Stimulated activated naive CD8-positive, alpha-beta T cell treated with anti-CD3 and anti-CD28 coated beads, Interleukin-15, amount 100 ng/mL, for 72 hours (primary cell): ENCODE data around the gene ZNF724.
"Not testable (repeated sequence)": the region's sequence is repeated elsewhere in the genome, so short reads cannot be mapped to it uniquely, and the experiment has no call there.

Source experiments
- ATAC-seq: fragments of 150-1000 bp; cut with Tn5 transposase; 2 replicates; pipeline ENCODE4 v1.10.0; 2021; ENCODE audit warnings: mild to moderate bottlenecking, moderate library complexity
- DNase-seq, 2 donors: peaks; one replicate each; pipeline ENCODE4 v3.0.0; 2021 to 2022
- H3K27ac Mint-ChIP-seq, 2 donors: one replicate each; pipeline ENCODE4 v1.8.0; 2022; ENCODE audit warnings: mild to moderate bottlenecking in 2 of 2, mixed read lengths in 2 of 2, moderate library complexity in 2 of 2
- H3K27me3 Mint-ChIP-seq: one replicate; pipeline ENCODE4 v1.8.0; 2022; ENCODE audit warnings: mixed read lengths
- H3K4me1 Mint-ChIP-seq: one replicate; pipeline ENCODE4 v1.8.0; 2022; ENCODE audit warnings: mild to moderate bottlenecking, mixed read lengths
- H3K4me3 Mint-ChIP-seq, 2 donors: one replicate each; pipeline ENCODE4 v1.8.0; 2022; ENCODE audit warnings: mild to moderate bottlenecking in 2 of 2, mixed read lengths in 2 of 2, moderate library complexity in 1 of 2
- H3K9me3 Mint-ChIP-seq, 2 donors: one replicate each; pipeline ENCODE4 v1.8.0; 2022; ENCODE audit warnings: mixed read lengths in 2 of 2

Gene ZNF724

DNA sequence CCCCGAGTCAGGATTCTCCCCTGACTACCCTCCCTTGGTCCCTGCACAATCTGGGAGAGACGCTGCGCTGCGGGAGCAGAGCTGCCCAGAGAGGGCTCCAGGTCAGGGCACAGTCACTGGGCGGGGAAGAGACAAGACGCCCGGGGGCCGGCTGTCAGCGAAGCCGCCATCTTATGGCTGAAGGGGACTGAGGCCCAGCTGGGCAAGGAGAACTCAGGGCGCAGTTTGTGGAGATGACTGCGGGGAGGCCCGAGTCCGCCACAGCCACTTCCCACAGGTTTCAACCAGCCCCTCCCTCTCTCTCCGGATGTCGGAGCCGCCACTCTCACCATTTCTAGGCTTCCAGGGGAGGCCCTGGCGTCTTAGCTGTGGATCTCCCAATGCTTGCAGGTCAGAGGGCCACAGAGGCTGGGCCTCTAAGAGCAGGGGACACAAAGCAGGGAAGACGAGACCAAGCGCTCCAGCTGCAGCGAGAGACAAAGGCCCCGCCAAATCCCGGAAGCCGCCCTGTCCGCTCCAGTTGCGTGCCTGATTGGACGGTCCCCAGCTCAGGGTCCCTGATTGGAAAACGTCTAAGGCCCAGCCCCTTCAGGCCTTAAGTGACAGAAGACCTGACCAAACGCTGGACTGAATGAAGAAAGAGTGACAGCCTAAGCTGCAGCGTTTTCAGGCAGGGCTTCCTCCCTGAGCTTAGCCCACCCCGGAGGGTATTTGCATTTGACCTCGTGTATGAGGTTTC, at the start of gene ZNF724:
ZNF724 (minus strand) TSS at position 484 of the 739 bp plus-strand sequence; CDS start at position 332, 152 bp downstream.
- Mint-ChIP-seq H3K27ac (peak within 1 kb of the TSS; percentile 95 to 97), H3K4me1 (peaks cover 25% of the 10 kb centered on the region), H3K27me3 (no peaks in the 10 kb centered on the region), H3K9me3 (peaks cover 0 to 2% of the 10 kb centered on the region in 2 donors), H3K4me3 (peak within 1 kb of the TSS; percentile 93 to 99)
- ATAC-seq: peak; percentile 99
- peak; percentile 88 to 95 for DNase-seq

GRCh38 chr19:23294141-23294540, 43.9 kb upstream of the ZNF724 start:
- ATAC-seq: no peak
- Mint-ChIP-seq H3K4me3 (no peak overlapping the region), H3K27me3 (no peaks in the 10 kb centered on the region), H3K9me3 (peaks cover 30 to 32% of the 10 kb centered on the region in 2 donors), H3K27ac (no peak overlapping the region), H3K4me1 (no peaks in the 10 kb centered on the region)
- DNase-seq: no peak

- Mint-ChIP-seq H3K9me3 (peaks cover 16 to 27% of the 10 kb centered on the region in 2 donors), H3K27ac (peak overlapping the region in 1 of 2 donors; percentile 48)
- DNase-seq, ATAC-seq, H3K4me3 Mint-ChIP-seq, H3K27me3 Mint-ChIP-seq, H3K4me1 Mint-ChIP-seq: not testable (repeated sequence)
Measured at GRCh38 chr19:23289966-23290365, 39.8 kb upstream of the ZNF724 start.

DNA sequence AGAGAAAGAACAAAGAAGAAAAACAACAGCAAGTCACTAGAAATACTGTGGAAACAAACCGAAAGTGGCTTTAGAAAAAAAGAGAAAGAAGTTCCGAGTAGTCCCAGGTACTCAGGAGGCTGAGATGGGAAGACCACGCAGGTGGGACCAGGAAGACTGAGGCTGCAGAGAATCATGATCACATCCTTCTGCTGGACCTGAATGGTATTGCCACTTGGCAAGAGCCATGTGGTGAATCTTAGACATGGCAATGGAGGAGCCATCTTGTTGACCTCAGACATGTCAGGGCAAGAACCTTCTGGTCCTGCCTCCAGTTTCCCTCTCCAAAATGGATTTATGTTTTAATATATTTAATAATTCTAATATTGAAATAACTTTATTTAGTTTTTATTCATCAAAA, 37.4 kb upstream of the ZNF724 start:
- Mint-ChIP-seq H3K27me3 (no peaks in the 10 kb centered on the region), H3K4me1 (peaks cover 3% of the 10 kb centered on the region), H3K4me3 (no peak overlapping the region), H3K9me3 (peaks cover 19 to 25% of the 10 kb centered on the region in 2 donors), H3K27ac (no peak overlapping the region)
- ATAC-seq: no peak
- DNase-seq: no peak

GRCh38 chr19:23286477-23286876, 36.3 kb upstream of the ZNF724 start:
- no peak for ATAC-seq
- no peak for DNase-seq

GRCh38 chr19:23285948-23286347, 35.8 kb upstream of the ZNF724 start:
- H3K4me3 Mint-ChIP-seq: no peak overlapping the region
- ATAC-seq: no peak

More at GRCh38 chr19:23286477-23286876, 36.3 kb upstream of the ZNF724 start:
- Mint-ChIP-seq H3K4me3 (no peak overlapping the region), H3K4me1 (peaks cover 5% of the 10 kb centered on the region), H3K27ac (no peak overlapping the region), H3K27me3 (no peaks in the 10 kb centered on the region), H3K9me3 (peaks cover 22 to 25% of the 10 kb centered on the region in 2 donors)

GRCh38 chr19:23285326-23285725, 35.1 kb upstream of the ZNF724 start:
- H3K27ac Mint-ChIP-seq, H3K4me3 Mint-ChIP-seq, DNase-seq, H3K4me1 Mint-ChIP-seq, H3K27me3 Mint-ChIP-seq, ATAC-seq: not testable (repeated sequence)
- peaks cover 22 to 25% of the 10 kb centered on the region in 2 donors for H3K9me3 Mint-ChIP-seq

More at GRCh38 chr19:23285948-23286347, 35.8 kb upstream of the ZNF724 start:
- no peak for DNase-seq
- peak overlapping the region in 1 of 2 donors; percentile 19 for H3K27ac Mint-ChIP-seq
- peaks cover 5% of the 10 kb centered on the region for H3K4me1 Mint-ChIP-seq
- H3K9me3 Mint-ChIP-seq: peaks cover 22 to 25% of the 10 kb centered on the region in 2 donors
- H3K27me3 Mint-ChIP-seq: no peaks in the 10 kb centered on the region

DNA sequence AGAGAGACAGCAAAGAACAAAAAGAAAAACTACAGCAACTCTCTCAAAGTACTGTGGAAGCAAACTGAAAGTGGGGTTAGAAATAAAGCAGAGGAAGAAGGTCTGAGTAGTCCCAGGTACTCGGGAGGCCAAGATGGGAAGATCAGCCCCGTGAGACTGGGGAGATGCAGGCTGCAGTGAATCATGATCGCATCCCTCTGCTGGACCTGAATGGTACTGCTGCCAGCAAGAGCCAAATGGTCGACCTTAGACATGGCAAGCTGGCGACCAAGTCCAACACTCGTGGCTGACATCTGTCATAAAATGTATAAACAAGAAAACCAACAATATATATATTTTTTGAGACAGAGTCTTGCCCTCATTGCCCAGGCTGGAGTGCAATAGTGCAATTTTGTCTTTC, 33.7 kb upstream of the ZNF724 start:
- ATAC-seq (peak; percentile 85), DNase-seq (peak; percentile 49 to 61)
- Mint-ChIP-seq H3K4me3 (peak overlapping the region in 1 of 2 donors; percentile 40), H3K27ac (no peak overlapping the region), H3K9me3 (peaks cover 22 to 25% of the 10 kb centered on the region in 2 donors), H3K27me3 (no peaks in the 10 kb centered on the region), H3K4me1 (peaks cover 5% of the 10 kb centered on the region)

DNA sequence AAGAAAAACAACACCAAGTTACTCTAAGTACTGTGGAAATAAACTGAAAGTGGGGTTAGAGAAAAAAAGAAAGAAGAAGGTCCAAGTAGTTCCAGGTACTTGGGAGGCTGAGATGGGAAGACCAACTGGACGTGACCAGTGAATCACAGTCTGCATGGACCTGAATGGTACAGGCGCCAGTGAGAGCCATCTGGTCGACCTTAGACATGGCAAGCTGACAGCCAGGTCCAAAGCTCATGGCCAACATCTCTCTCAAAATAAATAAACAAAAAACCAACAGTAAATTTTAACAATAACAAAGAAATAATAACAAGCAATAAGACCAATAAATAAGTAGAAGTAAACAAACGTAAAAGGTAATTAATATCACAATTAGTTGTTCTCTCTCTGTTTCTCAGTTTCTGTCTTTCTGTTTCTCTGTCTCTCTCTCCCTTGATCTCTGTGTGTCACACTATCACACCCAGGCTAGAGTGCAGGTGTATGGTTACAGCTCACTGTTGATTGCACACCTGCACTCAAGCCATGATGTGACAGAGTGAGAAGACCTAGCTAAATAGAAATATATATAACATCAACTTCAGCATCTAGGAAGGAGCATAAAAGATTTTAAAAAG, 31.6 kb upstream of the ZNF724 start:
- H3K27me3 Mint-ChIP-seq: no peaks in the 10 kb centered on the region
- DNase-seq (no peak), ATAC-seq (no peak)
- no peak overlapping the region for H3K4me3 Mint-ChIP-seq
- H3K4me1 Mint-ChIP-seq: peaks cover 5% of the 10 kb centered on the region
- H3K9me3 Mint-ChIP-seq: peaks cover 16 to 22% of the 10 kb centered on the region in 2 donors
- peak overlapping the region in 1 of 2 donors; percentile 5 for H3K27ac Mint-ChIP-seq

DNA sequence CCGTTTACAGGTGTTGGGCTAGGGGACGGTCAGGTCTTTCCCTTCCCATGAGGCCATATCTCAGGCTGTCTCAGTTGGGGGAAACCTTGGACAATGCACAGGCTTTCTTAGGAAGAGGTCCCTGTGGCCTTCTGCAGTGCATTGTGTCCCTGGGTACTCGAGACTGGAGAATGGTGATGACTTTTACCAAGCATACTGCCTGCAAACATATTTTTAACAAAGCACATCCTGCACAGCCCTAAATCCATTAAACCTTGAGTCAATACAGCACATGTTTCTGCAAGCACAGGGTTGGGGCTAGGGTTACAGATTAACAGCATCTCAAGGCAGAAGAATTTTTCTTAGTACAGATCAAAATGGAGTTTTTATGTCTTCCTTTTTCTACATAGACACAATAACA, 27.9 kb upstream of the ZNF724 start:
- not testable (repeated sequence) for H3K4me1 Mint-ChIP-seq, H3K27ac Mint-ChIP-seq, H3K27me3 Mint-ChIP-seq, ATAC-seq, H3K4me3 Mint-ChIP-seq, H3K9me3 Mint-ChIP-seq, DNase-seq

DNA sequence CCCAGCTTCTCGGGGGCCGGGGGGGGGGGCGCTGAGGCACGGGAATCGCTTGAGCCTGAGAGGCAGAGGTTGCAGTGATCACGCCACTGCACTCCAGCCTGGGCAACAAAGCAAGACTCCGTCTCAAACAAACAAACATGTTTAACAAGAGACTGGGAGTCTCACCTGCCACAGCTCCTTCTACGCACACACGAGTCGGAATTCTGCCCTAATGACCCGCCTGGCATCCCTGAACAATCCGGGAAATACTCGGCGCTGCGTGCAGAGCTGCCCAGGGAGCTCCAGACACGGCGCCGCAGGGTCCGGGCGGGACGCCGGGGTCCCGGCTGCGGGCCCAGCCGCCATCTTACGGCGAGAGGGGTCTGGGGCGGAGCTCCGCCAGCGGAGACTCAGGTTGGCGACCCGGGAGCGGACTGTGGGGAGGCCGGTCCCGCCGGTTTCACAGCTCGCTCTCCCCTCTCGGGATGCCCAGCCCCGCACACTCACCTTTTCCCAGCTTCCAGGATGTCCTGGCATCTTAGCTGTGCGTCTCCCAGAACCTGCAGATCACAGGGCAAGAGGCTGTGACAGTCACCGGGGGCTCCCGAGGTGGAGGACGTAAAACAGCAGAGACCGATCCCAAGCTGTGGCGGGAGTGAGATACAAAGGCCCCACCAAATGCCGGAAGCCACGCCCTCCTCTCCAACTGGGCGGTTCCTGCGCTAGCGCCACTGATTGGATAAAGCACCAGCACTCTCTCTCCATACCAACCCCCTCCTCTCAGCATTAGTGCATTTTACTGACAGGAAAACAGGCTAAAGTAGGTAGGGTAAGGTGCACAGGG, 23.6 kb upstream of the ZNF724 start:
- Mint-ChIP-seq H3K27ac (peak overlapping the region; percentile 97 to 98), H3K4me3 (peak overlapping the region; percentile 95 to 96), H3K27me3 (no peaks in the 10 kb centered on the region), H3K9me3 (no peaks in the 10 kb centered on the region), H3K4me1 (peaks cover 20% of the 10 kb centered on the region)
- DNase-seq: peak; percentile 87 to 92
- peak; percentile 99 for ATAC-seq

GRCh38 chr19:23273022-23273589, 22.9 kb upstream of the ZNF724 start:
- DNase-seq: peak in 1 of 2 donors; percentile 13
- Mint-ChIP-seq H3K27me3 (no peaks in the 10 kb centered on the region), H3K4me1 (peaks cover 20% of the 10 kb centered on the region), H3K4me3 (peak overlapping the region; percentile 95 to 96), H3K9me3 (no peaks in the 10 kb centered on the region), H3K27ac (peak overlapping the region; percentile 97 to 98)
- no peak for ATAC-seq

- no peaks in the 10 kb centered on the region for H3K4me1 Mint-ChIP-seq
- H3K4me3 Mint-ChIP-seq: no peak overlapping the region
- DNase-seq (peak in 1 of 2 donors; percentile 15), ATAC-seq (peak; percentile 89)
- H3K27ac Mint-ChIP-seq: peak overlapping the region; percentile 23 to 86
- H3K9me3 Mint-ChIP-seq: peaks cover 0 to 3% of the 10 kb centered on the region in 2 donors
- no peaks in the 10 kb centered on the region for H3K27me3 Mint-ChIP-seq
Measured at GRCh38 chr19:23263870-23264590, 13.8 kb upstream of the ZNF724 start.

DNA sequence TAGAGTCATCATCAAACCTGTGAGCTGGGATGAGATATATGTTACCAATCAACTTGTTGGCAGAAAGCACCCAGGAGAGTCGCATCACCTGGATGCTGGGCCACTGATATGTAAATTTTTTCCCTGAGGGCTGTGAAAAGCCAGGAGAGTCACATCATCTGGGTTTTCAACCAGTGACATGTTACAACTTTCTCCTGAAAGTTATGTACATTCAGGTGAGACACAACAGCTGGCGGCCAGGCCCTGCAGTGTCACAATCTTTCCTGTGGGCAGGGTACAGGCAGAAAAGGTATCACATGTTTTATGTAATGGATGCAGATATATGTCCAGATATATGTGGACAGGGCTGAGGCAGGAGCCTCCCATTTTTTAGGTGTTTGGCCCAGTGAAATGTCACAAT, 13.2 kb upstream of the ZNF724 start:
- H3K4me1 Mint-ChIP-seq: no peaks in the 10 kb centered on the region
- peak overlapping the region in 1 of 2 donors; percentile 48 for H3K27ac Mint-ChIP-seq
- peaks cover 0 to 3% of the 10 kb centered on the region in 2 donors for H3K9me3 Mint-ChIP-seq
- H3K27me3 Mint-ChIP-seq: no peaks in the 10 kb centered on the region
- H3K4me3 Mint-ChIP-seq: no peak overlapping the region
- DNase-seq (no peak), ATAC-seq (no peak)
